Transverse colon (tissue), 4 donors: Measurements from ENCODE around the gene PTGFR.

Source experiments
- EP300 ChIP-seq: sonication (generic); formaldehyde crosslinking; IDR thresholded peaks from one replicate; pipeline ENCODE4 v1.6.1; 2017; ENCODE audit warnings: antibody characterized with exemption, low read depth
- POLR2A ChIP-seq: fragments of 450-650 bp; IDR thresholded peaks from one replicate; pipeline ENCODE4 v1.6.1; 2016; ENCODE audit warnings: antibody characterized with exemption, mild to moderate bottlenecking, moderate library complexity
- POLR2AphosphoS5 ChIP-seq, 3 donors: sonication (generic); formaldehyde crosslinking; IDR thresholded peaks; one replicate each; pipeline ENCODE4 v1.6.1; 2016; ENCODE audit warnings: antibody characterized with exemption in 3 of 3
- TF ChIP-seq, protein P1 (sequence below), 5 experiments: fragments of 200-600 bp in 3 of 5; fragments of 450-650 bp in 2 of 5; sonication (generic) in 3 of 5; IDR thresholded peaks; 1 replicate in 2 of 5; 2 replicates in 3 of 5; pipeline ENCODE4 v1.5.1; 2016 to 2017; ENCODE audit warnings: antibody characterized with exemption in 5 of 5, inconsistent platforms in 3 of 5, mild to moderate bottlenecking in 2 of 5, moderate library complexity in 1 of 5

DNA sequence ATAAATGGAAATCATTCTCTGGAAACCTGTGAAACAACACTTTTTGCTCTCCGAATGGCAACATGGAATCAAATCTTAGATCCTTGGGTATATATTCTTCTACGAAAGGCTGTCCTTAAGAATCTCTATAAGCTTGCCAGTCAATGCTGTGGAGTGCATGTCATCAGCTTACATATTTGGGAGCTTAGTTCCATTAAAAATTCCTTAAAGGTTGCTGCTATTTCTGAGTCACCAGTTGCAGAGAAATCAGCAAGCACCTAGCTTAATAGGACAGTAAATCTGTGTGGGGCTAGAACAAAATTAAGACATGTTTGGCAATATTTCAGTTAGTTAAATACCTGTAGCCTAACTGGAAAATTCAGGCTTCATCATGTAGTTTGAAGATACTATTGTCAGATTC lies 45.7 kb downstream of the PTGFR start:
- TF ChIP-seq, protein P1, sequence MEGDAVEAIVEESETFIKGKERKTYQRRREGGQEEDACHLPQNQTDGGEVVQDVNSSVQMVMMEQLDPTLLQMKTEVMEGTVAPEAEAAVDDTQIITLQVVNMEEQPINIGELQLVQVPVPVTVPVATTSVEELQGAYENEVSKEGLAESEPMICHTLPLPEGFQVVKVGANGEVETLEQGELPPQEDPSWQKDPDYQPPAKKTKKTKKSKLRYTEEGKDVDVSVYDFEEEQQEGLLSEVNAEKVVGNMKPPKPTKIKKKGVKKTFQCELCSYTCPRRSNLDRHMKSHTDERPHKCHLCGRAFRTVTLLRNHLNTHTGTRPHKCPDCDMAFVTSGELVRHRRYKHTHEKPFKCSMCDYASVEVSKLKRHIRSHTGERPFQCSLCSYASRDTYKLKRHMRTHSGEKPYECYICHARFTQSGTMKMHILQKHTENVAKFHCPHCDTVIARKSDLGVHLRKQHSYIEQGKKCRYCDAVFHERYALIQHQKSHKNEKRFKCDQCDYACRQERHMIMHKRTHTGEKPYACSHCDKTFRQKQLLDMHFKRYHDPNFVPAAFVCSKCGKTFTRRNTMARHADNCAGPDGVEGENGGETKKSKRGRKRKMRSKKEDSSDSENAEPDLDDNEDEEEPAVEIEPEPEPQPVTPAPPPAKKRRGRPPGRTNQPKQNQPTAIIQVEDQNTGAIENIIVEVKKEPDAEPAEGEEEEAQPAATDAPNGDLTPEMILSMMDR (IDR thresholded peaks at IDR 0.05) = no peak
- no peak for TF ChIP-seq POLR2A
- no peak for TF ChIP-seq POLR2AphosphoS5 (IDR thresholded peaks at IDR 0.05)
- no peak for TF ChIP-seq EP300
